NCI-H748 (cell line): ENCODE measurements around the gene TFCP2L1.
"Not testable (repeated sequence)": the region's sequence is repeated elsewhere in the genome, so short reads cannot be mapped to it uniquely, and the experiment has no call there.

ENCODE experiments used
- DNase-seq: peaks from one replicate; lab custom pipeline; 2025; ENCODE audit not compliant: unreplicated experiment; lab: John Stamatoyannopoulos, UW

TFCP2L1 gene

DNA sequence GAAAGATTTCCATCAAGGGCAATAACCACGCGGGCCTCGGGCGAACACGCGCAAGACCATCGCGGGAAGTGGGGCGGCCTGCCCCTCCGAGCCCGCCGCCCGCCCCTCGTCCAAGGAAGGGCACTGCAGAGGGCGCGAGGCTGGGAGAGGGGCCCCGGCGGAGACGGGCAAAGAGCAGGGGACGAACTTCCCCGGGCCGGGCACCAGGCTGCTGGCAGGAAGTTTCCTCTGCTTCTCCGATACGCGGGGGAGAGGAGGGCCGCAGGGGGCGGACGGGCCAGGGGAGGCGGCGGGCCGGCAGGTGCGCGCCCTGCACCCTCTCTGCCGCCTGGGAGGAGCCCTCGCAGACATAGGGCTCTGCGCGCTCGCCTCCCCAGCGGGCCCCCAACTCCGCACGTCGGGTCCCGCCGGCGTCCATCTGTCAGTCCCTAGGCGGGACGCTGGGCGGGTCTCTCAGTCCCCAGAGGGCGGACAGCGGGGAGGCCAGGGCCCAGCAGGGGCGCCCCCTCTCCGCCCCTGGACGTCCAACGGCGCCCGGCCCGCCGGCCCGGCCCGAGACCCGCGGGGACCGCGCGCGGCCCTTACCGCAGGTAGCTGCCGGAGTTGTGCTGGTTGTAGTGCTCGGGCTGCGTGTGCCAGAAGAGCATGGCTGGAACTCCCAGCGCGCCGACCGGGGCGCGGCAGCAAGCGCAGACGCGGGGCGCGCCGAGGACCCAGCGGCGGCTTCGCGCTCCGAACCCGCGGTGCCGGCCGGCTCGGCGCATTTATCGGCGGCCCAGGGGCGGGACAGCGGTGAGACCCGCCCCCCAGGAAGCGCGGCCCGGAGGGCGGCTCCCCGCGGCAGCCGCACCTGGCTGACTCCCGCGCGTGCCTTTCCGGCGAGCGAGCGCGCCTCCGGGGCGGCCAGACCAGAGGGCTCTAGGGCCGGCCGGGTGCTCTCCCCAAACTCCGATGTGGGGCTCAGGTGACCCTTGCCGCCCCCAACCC is at the start of gene TFCP2L1:
Gene TFCP2L1, minus strand, starts transcription at position 740 of the 987 bp plus-strand sequence. Its CDS starts 93 bp downstream, at position 647.
- DNase-seq, result peak; percentile 67

DNA sequence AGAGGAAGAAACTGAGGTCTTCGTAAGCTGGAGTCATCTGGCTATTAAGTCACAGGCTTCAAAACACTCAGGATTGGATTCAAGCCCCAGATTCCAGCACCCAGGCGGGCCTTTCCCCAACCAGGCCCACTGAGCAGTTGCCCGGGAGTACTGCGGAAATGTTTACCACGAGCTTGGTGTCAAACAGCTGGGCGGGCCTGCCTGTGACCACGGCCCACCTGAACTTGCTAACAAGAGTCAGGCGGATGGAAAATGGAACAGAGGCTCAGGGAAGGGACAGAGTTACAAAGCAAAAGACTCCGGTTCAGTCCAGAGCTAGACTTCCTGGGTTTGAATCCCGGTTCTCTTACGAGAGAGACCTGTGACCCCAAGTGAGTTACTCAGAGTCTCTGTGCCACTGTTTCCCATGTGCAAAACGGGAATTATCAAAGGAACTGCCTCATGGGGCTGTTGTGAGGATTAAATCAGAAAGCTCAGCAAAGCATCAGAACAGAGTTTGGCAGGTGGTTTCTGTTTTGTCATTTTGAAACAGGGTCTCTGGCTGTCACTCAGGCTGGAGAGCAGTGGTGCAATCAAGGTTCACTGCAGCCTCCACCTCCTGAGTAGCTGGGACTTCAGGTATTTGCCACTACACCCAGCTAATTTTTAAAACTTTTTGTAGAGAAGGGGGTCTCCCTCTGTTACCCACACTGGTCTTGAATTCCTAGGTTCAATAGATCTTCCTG is 49.0 kb upstream of the TFCP2L1 start:
- no peak for DNase-seq

GRCh38 chr2:121333231-121333630 is 48.2 kb upstream of the TFCP2L1 start:
- no peak for DNase-seq

DNA sequence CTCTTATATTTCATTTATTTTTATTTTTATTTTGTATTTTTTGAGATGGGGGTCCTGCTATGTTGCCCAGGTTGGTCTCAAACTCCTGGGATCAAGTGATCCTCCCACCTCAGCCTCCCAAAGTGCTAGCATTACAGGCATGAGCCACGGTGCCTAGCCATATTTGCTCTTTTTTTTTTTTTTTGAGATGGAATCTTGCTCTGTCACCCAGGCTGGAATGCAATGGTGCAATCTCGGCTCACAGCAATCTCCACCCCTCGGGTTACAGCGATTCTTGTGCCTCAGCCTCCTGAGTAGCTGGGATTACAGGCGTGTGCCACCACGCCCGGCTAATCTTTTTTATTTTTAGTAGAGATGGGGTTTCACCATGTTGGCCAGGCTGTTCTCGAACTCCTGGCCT is 46.3 kb upstream of the TFCP2L1 start:
- not testable (repeated sequence) for DNase-seq

DNA sequence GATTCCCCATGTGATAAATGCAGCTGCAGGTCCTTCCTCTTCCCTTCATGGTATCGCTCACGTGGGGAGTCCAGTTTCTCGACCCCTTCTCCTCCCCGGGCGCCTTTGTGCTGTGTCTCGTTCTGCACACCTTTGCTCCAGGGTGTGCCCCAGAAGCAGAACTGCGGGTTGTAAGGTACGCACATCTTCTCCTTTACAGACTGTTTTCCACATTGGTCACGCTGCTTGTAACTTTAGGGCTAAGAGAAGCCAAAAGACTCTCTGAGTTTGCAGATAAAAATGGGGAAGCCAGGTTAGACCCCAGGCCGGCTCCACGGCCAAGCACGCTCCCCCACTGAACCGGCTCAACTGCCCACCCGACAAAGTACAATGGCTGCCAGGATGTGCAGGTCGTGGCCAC is 45.9 kb upstream of the TFCP2L1 start:
- no peak for DNase-seq

DNA sequence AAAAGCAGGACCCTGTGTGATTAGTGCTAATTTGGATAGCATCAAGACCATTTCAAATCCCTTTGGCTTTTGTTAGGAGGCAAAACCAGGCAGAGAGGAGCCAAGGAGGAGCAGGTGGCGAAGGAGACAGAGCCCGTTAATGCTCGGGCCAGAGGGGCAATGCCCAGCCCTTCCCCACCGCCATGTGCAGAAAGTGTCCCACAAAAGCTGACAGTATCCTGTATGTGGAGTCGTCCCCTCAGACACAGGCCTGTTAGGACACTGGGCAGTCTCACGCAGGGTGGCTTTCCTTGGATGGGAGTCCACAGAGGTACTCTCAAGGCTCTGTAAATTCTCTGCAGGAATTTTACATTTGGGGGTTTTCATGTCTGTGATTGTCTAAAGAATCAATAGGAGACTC is 44.8 kb upstream of the TFCP2L1 start:
- DNase-seq, result no peak

DNA sequence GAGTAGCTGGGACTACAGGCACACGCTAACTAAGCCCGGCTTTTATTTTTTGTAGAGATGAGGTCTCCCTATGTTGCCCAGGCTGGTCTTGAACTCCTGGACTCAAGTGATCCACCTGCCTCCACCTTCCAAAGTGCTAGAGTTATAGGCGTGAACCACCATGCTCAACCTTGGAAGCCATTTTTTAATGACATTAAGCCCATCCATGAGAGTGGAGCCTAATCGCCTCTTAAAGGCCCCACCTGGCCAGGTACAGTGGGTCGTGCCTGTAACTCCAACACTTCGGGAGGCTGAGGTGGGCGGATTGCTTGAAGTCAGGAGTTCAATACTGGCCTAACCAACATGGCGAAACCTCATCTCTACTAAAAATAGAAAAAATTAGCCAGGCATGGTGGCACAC is 41.6 kb upstream of the TFCP2L1 start:
- DNase-seq, result no peak

GRCh38 chr2:121324601-121325000 is 39.6 kb upstream of the TFCP2L1 start:
- no peak for DNase-seq

- DNase-seq, result no peak
Observed at GRCh38 chr2:121321476-121321875, 36.5 kb upstream of the TFCP2L1 start.

DNA sequence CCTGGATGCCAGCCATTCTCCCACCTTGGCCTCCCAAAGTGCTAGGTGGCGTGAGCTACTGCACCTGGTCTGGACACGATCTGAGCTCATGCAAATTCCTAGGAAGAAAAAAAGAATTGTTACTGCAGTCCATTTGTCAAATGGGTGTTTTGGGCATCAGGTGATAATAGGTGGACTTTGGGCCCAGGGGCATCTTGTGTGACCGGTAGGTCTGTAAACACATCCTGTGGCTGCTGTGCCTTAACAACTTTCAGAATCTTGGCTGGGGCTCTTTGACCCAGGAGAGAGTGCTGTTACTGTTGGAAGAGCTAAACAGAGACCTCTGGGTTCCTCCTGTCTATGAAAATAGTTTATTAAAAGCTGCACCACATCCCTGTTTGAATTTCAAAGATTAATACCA is 34.9 kb upstream of the TFCP2L1 start:
- DNase-seq, result no peak

DNA sequence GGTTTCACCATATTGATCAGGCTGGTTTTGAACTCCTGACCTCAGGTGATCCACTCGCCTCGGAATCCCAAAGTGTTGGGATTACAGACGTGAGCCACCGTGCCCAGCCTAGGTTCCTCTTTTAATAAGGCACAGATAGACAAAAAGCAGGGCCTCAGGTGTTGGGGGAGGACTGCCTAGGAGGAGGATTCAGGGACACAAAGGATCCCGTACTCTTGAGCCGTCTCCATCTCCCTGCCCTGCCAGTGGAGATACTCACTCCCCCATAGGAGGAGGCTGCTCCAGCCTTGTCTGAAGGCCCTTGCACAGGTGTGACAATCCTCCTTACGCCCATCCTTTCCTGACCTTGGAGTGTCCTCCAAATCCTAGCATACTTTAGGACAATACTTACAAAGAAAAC is 32.0 kb upstream of the TFCP2L1 start:
- no peak for DNase-seq

- not testable (repeated sequence) for DNase-seq
Observed at GRCh38 chr2:121313701-121314100, 28.7 kb upstream of the TFCP2L1 start.

- peak; percentile 11 for DNase-seq
Observed at GRCh38 chr2:121309801-121310200, 24.8 kb upstream of the TFCP2L1 start.

- DNase-seq, result no peak
Observed at GRCh38 chr2:121309323-121309722, 24.3 kb upstream of the TFCP2L1 start.

- DNase-seq, result no peak
Observed at GRCh38 chr2:121307048-121307447, 22.0 kb upstream of the TFCP2L1 start.

DNA sequence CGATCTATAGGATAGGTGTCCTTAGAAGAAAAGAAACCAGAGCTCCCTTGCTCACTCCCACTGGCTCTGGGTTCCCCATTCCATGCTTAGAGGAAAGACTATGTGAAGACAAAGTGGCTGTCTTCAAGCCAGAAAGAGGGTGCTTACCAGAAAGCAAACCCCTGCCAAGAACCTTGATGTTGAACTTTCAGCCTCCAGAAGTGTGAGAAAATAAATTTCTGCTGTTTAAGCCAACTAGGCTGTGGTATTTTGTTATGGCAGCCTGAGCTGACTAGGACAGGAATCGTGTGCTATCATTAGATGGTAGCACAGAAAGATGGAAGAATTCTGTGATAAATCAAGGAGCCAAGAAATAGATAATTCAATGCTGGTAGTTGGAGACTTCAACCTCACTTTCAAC is 19.9 kb upstream of the TFCP2L1 start:
- no peak for DNase-seq

- DNase-seq, result no peak
Observed at GRCh38 chr2:121303531-121304263, 18.7 kb upstream of the TFCP2L1 start.

DNA sequence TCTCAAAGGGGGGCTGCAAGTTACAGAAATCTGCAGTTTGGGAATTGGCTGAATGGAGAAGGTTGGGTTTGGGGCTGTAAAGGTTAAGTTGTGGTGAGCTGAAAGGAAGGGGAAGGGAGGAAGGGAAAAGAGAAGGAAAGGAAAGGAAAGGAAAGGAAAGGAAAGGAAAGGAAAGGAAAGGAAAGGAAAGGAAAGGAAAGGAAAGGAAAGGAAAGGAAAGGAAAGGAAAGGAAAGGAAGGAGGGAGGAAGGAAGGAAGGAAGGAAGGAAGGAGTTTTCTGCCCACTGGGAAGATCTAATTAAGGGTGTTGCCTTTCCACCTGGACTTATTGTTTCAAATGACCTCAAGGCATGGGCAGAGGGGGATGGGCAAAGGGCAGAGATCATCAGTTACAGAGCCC is 16.2 kb upstream of the TFCP2L1 start:
- not testable (repeated sequence) for DNase-seq

- no peak for DNase-seq
Observed at GRCh38 chr2:121298476-121298875, 13.5 kb upstream of the TFCP2L1 start.

GRCh38 chr2:121297866-121298265 is 12.9 kb upstream of the TFCP2L1 start:
- DNase-seq, result not testable (repeated sequence)

DNA sequence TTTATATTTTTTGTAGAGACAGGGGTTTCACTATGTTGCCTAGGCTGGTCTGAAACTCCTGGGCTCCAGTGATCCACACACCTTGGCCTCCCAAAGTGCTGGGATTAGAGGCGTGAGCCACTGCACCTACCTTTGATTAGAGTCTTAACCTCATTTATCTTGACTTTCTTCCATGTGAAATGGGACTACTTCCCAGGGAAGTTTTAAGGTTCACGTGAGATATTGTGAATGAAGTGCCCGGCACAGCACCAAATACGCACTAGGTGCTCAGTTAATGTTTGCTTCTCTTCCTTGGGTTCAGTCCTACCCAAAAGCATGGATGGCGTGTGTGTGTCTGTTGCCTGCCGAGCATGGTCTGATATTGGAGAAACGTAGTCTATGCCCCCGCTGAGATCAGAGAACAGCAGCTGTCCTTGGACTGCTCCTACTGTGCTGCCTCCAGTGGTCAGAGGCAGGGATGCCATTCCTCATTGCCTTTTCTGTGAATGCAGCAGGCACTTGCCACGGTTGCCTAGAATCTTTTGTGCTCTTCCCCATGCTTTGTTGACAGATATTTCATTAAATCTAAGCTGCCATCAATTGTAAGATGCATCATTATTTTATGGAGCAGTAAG is 12.3 kb upstream of the TFCP2L1 start:
- DNase-seq, result peak; percentile 67
